ENCODE measurements around the gene SACM1L.

DNA sequence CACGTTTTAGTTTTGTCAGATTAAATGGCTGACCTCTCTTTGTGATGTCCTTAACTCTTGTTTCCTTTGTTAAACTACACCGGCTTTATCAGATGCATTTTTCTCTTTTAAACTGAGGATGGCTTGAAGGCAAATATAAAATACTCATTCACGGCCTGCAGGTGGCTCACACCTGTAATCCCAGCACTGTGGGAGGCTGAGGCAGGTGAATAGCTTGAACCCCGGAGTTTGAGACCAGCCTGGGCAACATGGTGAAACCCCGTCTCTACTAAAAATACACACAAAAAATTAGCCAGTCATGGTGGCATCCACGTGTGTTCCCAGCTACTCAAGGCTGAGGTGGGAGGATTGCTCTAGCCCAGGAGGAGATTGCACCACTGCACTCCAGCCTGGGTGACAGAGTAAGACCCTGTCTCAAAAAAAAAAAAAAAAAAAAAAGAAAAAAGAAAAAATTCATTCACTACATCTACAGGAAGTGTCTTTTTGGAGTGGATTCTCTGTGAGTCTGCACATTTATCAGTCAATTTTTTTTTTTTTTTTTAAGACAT lies 34.7 kb upstream of the SACM1L start:
- no peak for TF ChIP-seq POLR2A (IDR thresholded peaks at IDR 0.05; ENCODE audit: extremely low read depth, insufficient read length)
- TF ChIP-seq, protein P1, sequence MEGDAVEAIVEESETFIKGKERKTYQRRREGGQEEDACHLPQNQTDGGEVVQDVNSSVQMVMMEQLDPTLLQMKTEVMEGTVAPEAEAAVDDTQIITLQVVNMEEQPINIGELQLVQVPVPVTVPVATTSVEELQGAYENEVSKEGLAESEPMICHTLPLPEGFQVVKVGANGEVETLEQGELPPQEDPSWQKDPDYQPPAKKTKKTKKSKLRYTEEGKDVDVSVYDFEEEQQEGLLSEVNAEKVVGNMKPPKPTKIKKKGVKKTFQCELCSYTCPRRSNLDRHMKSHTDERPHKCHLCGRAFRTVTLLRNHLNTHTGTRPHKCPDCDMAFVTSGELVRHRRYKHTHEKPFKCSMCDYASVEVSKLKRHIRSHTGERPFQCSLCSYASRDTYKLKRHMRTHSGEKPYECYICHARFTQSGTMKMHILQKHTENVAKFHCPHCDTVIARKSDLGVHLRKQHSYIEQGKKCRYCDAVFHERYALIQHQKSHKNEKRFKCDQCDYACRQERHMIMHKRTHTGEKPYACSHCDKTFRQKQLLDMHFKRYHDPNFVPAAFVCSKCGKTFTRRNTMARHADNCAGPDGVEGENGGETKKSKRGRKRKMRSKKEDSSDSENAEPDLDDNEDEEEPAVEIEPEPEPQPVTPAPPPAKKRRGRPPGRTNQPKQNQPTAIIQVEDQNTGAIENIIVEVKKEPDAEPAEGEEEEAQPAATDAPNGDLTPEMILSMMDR (IDR thresholded peaks at IDR 0.05; ENCODE audit: low read depth, low read length), result no peak

Measured in NB4 (cell line).